K562 (cell line): Measurements from ENCODE around the gene SETD3. TPM values are rescaled to one million over a fixed set of nuclear protein-coding genes. Genes with fewer than 3 reads are reported as not detected.

Source experiments
- ATAC-seq: fragments of 200-7000 bp; cut with Tn5 transposase; 3 replicates; pipeline ENCODE4 v1.9.1; 2020; ENCODE audit warnings: moderate library complexity
- BruUV-seq: library from RNA; stranded (reverse); fragments of 400-500 nt; replicated peaks from 2 replicates; lab custom pipeline; 2021; lab: Mats Ljungman, UMichigan
- CTCF ChIA-PET: fragments of 300-600 bp; formaldehyde crosslinking; extraction: SDS; loops from one replicate; lab custom pipeline; 2021; ENCODE audit warnings: low intra/inter-chr PET ratio; lab: Yijun Ruan, JAX
- POLR2A ChIA-PET: fragments of 300-600, 350-650 bp; sonication (Branson Sonifier 250); formaldehyde crosslinking; extraction: SDS; loops from one replicate; lab custom pipeline; 2021; ENCODE audit warnings: antibody characterized with exemption, inconsistent platforms; lab: Yijun Ruan, JAX
- DNase-seq, 4 experiments: peaks; one replicate each; pipeline versions ENCODE4 v3.0.0 to v3.0.0-alpha.2; 2011 to 2018; ENCODE audit warnings: low spot score in 3 of 4, mixed read lengths in 3 of 4; ENCODE audit errors: extremely low read depth in 1 of 4
- FAIRE-seq: peaks from 2 replicates; lab custom pipeline; 2011; peaks lifted over from hg19 to GRCh38; lab: Jason Lieb, UNC
- H2AFZ ChIP-seq: 2 replicates; pipeline ENCODE4 v1.6.0; 2011; ENCODE audit warnings: low read depth, low read length, control low read depth, inconsistent platforms
- H3K27ac ChIP-seq: fragments of 200-600 bp; 3 replicates; pipeline ENCODE4 v1.8.0; 2011; ENCODE audit warnings: low read depth, mild to moderate bottlenecking, control low read depth, inconsistent platforms, low read length, moderate library complexity, mixed read lengths; ENCODE audit errors: extremely low read depth
- H3K27me3 ChIP-seq, 2 experiments: fragments of 300-600 bp in 1 of 2; 2 replicates in 1 of 2; 3 replicates in 1 of 2; pipeline versions ENCODE4 v1.6.0 to v1.8.0; 2011; ENCODE audit warnings: inconsistent platforms in 2 of 2, low read length in 2 of 2, mild to moderate bottlenecking in 1 of 2, mixed read lengths in 1 of 2, moderate library complexity in 1 of 2; ENCODE audit not compliant: control insufficient read depth in 2 of 2, insufficient read depth in 2 of 2
- H3K36me3 ChIP-seq: fragments of 300-600 bp; 3 replicates; pipeline ENCODE4 v1.8.0; 2011; ENCODE audit warnings: mild to moderate bottlenecking, low read length, inconsistent platforms; ENCODE audit not compliant: control insufficient read depth, insufficient read depth
- H3K4me1 ChIP-seq, 2 experiments: fragments of 200-600 bp in 1 of 2; replicated peaks in 1 of 2; 2 replicates in 1 of 2; 3 replicates in 1 of 2; pipeline versions ENCODE4 v1.5.1 to v1.8.0; 2011; ENCODE audit warnings: inconsistent platforms in 2 of 2, low read length in 2 of 2, mild to moderate bottlenecking in 1 of 2, mixed read lengths in 1 of 2, moderate library complexity in 1 of 2; ENCODE audit not compliant: control insufficient read depth in 2 of 2, insufficient read depth in 2 of 2
- H3K4me2 ChIP-seq: 2 replicates; pipeline ENCODE4 v1.6.1; 2011; ENCODE audit warnings: low read length, control low read depth, inconsistent platforms, mixed read lengths; ENCODE audit not compliant: insufficient read depth
- H3K4me3 ChIP-seq: fragments of 200-600 bp; sonication (generic), shearing (Covaris generic); 2 replicates; pipeline ENCODE4 v1.5.1; 2016; ENCODE audit warnings: control low read depth, inconsistent platforms
- H3K79me2 ChIP-seq: fragments of 200-600 bp; 3 replicates; pipeline ENCODE4 v1.8.0; 2011; ENCODE audit warnings: low read length, inconsistent platforms; ENCODE audit not compliant: control insufficient read depth, insufficient read depth
- H3K9ac ChIP-seq, 2 experiments: 2 replicates each; pipeline versions ENCODE4 v1.6.0 to v1.6.1; 2011; ENCODE audit warnings: low read depth in 2 of 2, low read length in 2 of 2, control low read depth in 1 of 2, inconsistent platforms in 1 of 2, mild to moderate bottlenecking in 1 of 2, mixed read lengths in 1 of 2; ENCODE audit not compliant: insufficient read depth in 1 of 2
- H3K9me1 ChIP-seq: one replicate; pipeline ENCODE4 v1.6.0; 2011; ENCODE audit warnings: inconsistent platforms, mild to moderate bottlenecking, low read length, moderate library complexity; ENCODE audit not compliant: control insufficient read depth, insufficient read depth
- H3K9me3 ChIP-seq: replicated peaks from 2 replicates; pipeline ENCODE4 v1.5.1; 2011; ENCODE audit warnings: low read depth, low read length, inconsistent platforms; ENCODE audit not compliant: control insufficient read depth, insufficient read depth
- H4K20me1 ChIP-seq: replicated peaks from 2 replicates; pipeline ENCODE4 v1.6.1; 2011; ENCODE audit warnings: low read length, inconsistent platforms, mixed read lengths; ENCODE audit not compliant: control insufficient read depth, insufficient read depth
- CC2D1A ChIP-seq: fragments of 450-650 bp; IDR thresholded peaks from 2 replicates; pipeline ENCODE4 v1.6.1; 2017; ENCODE audit warnings: mild to moderate bottlenecking
- EP300 ChIP-seq: IDR thresholded peaks from 2 replicates; pipeline ENCODE4 v1.6.1; 2012; ENCODE audit warnings: low read length, improper control_type of control experiment
- KLF16 ChIP-seq: IDR thresholded peaks from 2 replicates; pipeline ENCODE4 v1.6.1; 2016; ENCODE audit warnings: antibody characterized with exemption
- MITF ChIP-seq: IDR thresholded peaks from 2 replicates; pipeline ENCODE4 v1.6.1; 2014; ENCODE audit warnings: antibody characterized with exemption
- NR2F6 ChIP-seq: fragments of 450-650 bp; formaldehyde crosslinking; IDR thresholded peaks from 2 replicates; pipeline ENCODE4 v1.4.0; 2020; ENCODE audit warnings: mild to moderate bottlenecking
- POU5F1 ChIP-seq: fragments of 150-350 bp; IDR thresholded peaks from 2 replicates; pipeline ENCODE4 v1.6.1; 2014; ENCODE audit warnings: borderline replicate concordance, low read length, low read depth, mild to moderate bottlenecking; ENCODE audit not compliant: partially characterized antibody
- RBM17 ChIP-seq: fragments of 200-400 bp; formaldehyde crosslinking; IDR thresholded peaks from 2 replicates; pipeline ENCODE4 v1.6.1; 2017; ENCODE audit warnings: low read depth, mild to moderate bottlenecking, low read length, borderline replicate concordance
- TARDBP ChIP-seq: fragments of 450-650 bp; IDR thresholded peaks from 2 replicates; pipeline ENCODE4 v1.6.1; 2016
- ZBTB5 ChIP-seq: fragments of 450-650 bp; IDR thresholded peaks from 2 replicates; pipeline ENCODE4 v1.6.1; 2017; ENCODE audit warnings: antibody characterized with exemption
- ZNF639 ChIP-seq, 2 experiments: fragments of 200-800 bp in 1 of 2; sonication (Bioruptor generic) in 1 of 2; sonication (generic) in 1 of 2; formaldehyde crosslinking in 1 of 2; IDR thresholded peaks in 1 of 2; conservative IDR thresholded peaks in 1 of 2; 2 replicates each; pipeline versions ENCODE4 v1.5.0 to v1.6.1; 2016 to 2020; ENCODE audit warnings: missing compliant biosample characterization in 1 of 2, missing genetic modification characterization in 1 of 2, missing genetic modification reagents in 1 of 2
- WGBS: fragments of 100-300 bp; shearing (Covaris generic); methylation state at CpG from one replicate; pipeline ENCODE4 v1.1.6; 2016; ENCODE audit warnings: low coverage, mixed read lengths; ENCODE audit not compliant: insufficient coverage; ENCODE audit errors: missing lambda C conversion rate; 5-methylcytosine and 5-hydroxymethylcytosine counted together
- in situ Hi-C: fragments of 300-500 bp; cut with MboI; formaldehyde crosslinking; loops from 4 replicates; pipeline ENCODE4 v1.15.0; 2018; ENCODE audit warnings: inconsistent platforms, mixed read lengths
- intact Hi-C: fragments of 100-400 bp; cut with micrococcal nuclease; formaldehyde crosslinking; loops from 2 replicates; pipeline ENCODE4 v1.14.2; 2022
- polyA plus RNA-seq, 8 experiments: library from polyadenylated mRNA; depleted of rRNA in 4 of 8; stranded (reverse) in 5 of 8; unstranded in 3 of 8; fragments of >200 nt; fragmentation: Nextera tagmentation in 2 of 8; fragmentation: Illumina TruSeq in 1 of 8; extraction: Ambion mirVana in 2 of 8; extraction: Trizol in 1 of 8; gene quantifications; 2 replicates each; pipeline versions ENCODE4 v1.2.1 to v1.2.3, GENCODE V29; 2011 to 2014; ENCODE audit warnings: inconsistent platforms in 1 of 8, missing spikeins in 1 of 8
- total RNA-seq, 7 experiments: library from RNA; depleted of rRNA in 6 of 7; stranded (reverse); fragments of >200 nt in 6 of 7; fragmentation: Illumina TruSeq in 2 of 7; extraction: Trizol in 2 of 7; gene quantifications; 2 replicates each; pipeline versions ENCODE4 v1.2.1 to v1.2.3, GENCODE V29; 2011 to 2021; ENCODE audit warnings: low replicate concordance in 1 of 7

SETD3 gene
- total and polyA plus RNA-seq, 9 of the 15 experiments (the other 6 are each of a cell fraction or from before 2014, with no cell fraction given): 8.5 to 35.9 (median 26.5) TPM

- in situ Hi-C loops (loop anchor here (10.0 kb wide), 1 partner anchor 355 kb away; no protein-coding TSS in a partner anchor), intact Hi-C loops (no loop called here)
- ChIA-PET CTCF (no interaction called here), POLR2A (no interaction called here)
- peaks cover 0 to 27% of the 10 kb centered on the region in 2 experiments; a peak in 2 of 5 replicates for H3K4me1 ChIP-seq
- no peaks in the 10 kb centered on the region; the same call in 1 of the 2 replicates for H4K20me1 ChIP-seq
- no peaks in the 10 kb centered on the region for H3K36me3 ChIP-seq
- ATAC-seq: no peak
- no peaks in the 10 kb centered on the region for H3K27me3 ChIP-seq
- no peaks in the 10 kb centered on the region for H3K9me3 ChIP-seq
- no peak overlapping the region for H2AFZ ChIP-seq
- H3K4me3 ChIP-seq: no peak overlapping the region
- no peak overlapping the region for H3K9ac ChIP-seq
- H3K4me2 ChIP-seq: no peak overlapping the region
- no peak for FAIRE-seq
- H3K9me1 ChIP-seq: no peaks in the 10 kb centered on the region
- 88% methylated on average over 4 of the region's 4 CpGs for WGBS
- no peak for DNase-seq
- H3K27ac ChIP-seq: no peak overlapping the region
- BruUV-seq: no TSS peak
- TF ChIP-seq POU5F1 (no peak), EP300 (no peak), NR2F6 (CRISPR knock-in tag) (no peak), ZBTB5 (no peak), KLF16 (no peak), CC2D1A (no peak), ZNF639 (CRISPR knock-in tag; conservative IDR thresholded peaks at IDR 0.05 in 1 of 2, IDR thresholded peaks at IDR 0.05 in 1 of 2) (no peak), MITF (no peak), RBM17 (no peak), TARDBP (no peak)
- no peaks in the 10 kb centered on the region for H3K79me2 ChIP-seq
Measured at GRCh38 chr14:99529899-99530298, 49.2 kb upstream of the SETD3 start.
